Osteoblast (primary cell): ENCODE results near the gene C10orf71. TPM values are rescaled to one million over a fixed set of nuclear protein-coding genes. Genes with fewer than 3 reads are reported as not detected.
A peak's percentile ranks its signal among the peaks of the same experiment; 100 is the strongest.

Experiments
- DNase-seq: peaks from one replicate; pipeline ENCODE4 v3.0.0; 2011; ENCODE audit warnings: low spot score, mixed read lengths; ENCODE audit not compliant: insufficient read length; ENCODE audit errors: missing footprints
- H2AFZ ChIP-seq: 2 replicates; pipeline ENCODE4 v1.6.0; 2011; ENCODE audit warnings: mild to moderate bottlenecking, low read length
- H3K27ac ChIP-seq: 2 replicates; pipeline ENCODE4 v1.5.1; 2011; ENCODE audit warnings: mild to moderate bottlenecking, low read depth, low read length, moderate library complexity
- H3K27me3 ChIP-seq: 2 replicates; pipeline ENCODE4 v1.6.0; 2012; ENCODE audit warnings: mild to moderate bottlenecking, control low read depth, inconsistent platforms, low read length, moderate library complexity; ENCODE audit not compliant: insufficient read depth
- H3K36me3 ChIP-seq: 2 replicates; pipeline ENCODE4 v1.5.1; 2011; ENCODE audit warnings: mild to moderate bottlenecking, low read length, control low read depth, moderate library complexity; ENCODE audit not compliant: insufficient read depth
- H3K4me1 ChIP-seq: 2 replicates; pipeline ENCODE4 v1.5.1; 2011; ENCODE audit warnings: mild to moderate bottlenecking, low read length, control low read depth, moderate library complexity; ENCODE audit not compliant: insufficient read depth
- H3K4me2 ChIP-seq: 2 replicates; pipeline ENCODE4 v1.6.0; 2011; ENCODE audit warnings: mild to moderate bottlenecking, low read length; ENCODE audit not compliant: insufficient read depth
- H3K4me3 ChIP-seq: fragments of 200-600 bp; sonication (generic); 3 replicates; pipeline ENCODE4 v1.5.1; 2012; ENCODE audit warnings: mild to moderate bottlenecking, low read length, inconsistent platforms; ENCODE audit not compliant: insufficient read depth
- H3K79me2 ChIP-seq: 2 replicates; pipeline ENCODE4 v1.6.0; 2012; ENCODE audit warnings: mild to moderate bottlenecking, low read length, control low read depth, inconsistent platforms; ENCODE audit not compliant: insufficient read depth
- H3K9me3 ChIP-seq: 2 replicates; pipeline ENCODE4 v1.5.1; 2011; ENCODE audit warnings: low read depth, low read length, control low read depth
- H4K20me1 ChIP-seq: 2 replicates; pipeline ENCODE4 v1.6.0; 2012; ENCODE audit warnings: mild to moderate bottlenecking, low read length, control low read depth; ENCODE audit not compliant: insufficient read depth
- CTCF ChIP-seq: IDR thresholded peaks from 2 replicates; pipeline ENCODE4 v1.5.1; 2011; ENCODE audit warnings: mild to moderate bottlenecking, low read depth, low read length, moderate library complexity; ENCODE audit errors: extremely low read depth
- total RNA-seq: library from RNA; depleted of rRNA; stranded (reverse); fragments of >200 nt; gene quantifications from 2 replicates; pipeline ENCODE4 v1.2.3, GENCODE V29; 2012

The C10orf71 gene
- total RNA-seq, 1 donor: not detected

GRCh38 chr10:49368256-49368655 is 69.3 kb downstream of the C10orf71 start:
- Histone ChIP-seq H3K27ac (no peak overlapping the region), H4K20me1 (no peaks in the 10 kb centered on the region), H3K4me1 (no peaks in the 10 kb centered on the region), H3K4me3 (no peak overlapping the region), H3K27me3 (peaks cover 15% of the 10 kb centered on the region), H3K4me2 (no peak overlapping the region), H3K79me2 (no peaks in the 10 kb centered on the region), H3K36me3 (no peaks in the 10 kb centered on the region), H2AFZ (no peak overlapping the region), H3K9me3 (no peaks in the 10 kb centered on the region)
- DNase-seq: no peak
- no peak for TF ChIP-seq CTCF

GRCh38 chr10:49369216-49370162 is 70.5 kb downstream of the C10orf71 start:
- H4K20me1 ChIP-seq: no peaks in the 10 kb centered on the region
- H3K27ac ChIP-seq: no peak overlapping the region
- H2AFZ ChIP-seq: no peak overlapping the region
- peaks cover 17% of the 10 kb centered on the region for H3K27me3 ChIP-seq
- H3K4me1 ChIP-seq: no peaks in the 10 kb centered on the region
- no peak overlapping the region for H3K4me3 ChIP-seq
- H3K79me2 ChIP-seq: no peaks in the 10 kb centered on the region
- no peak overlapping the region for H3K4me2 ChIP-seq
- H3K36me3 ChIP-seq: no peaks in the 10 kb centered on the region
- no peaks in the 10 kb centered on the region for H3K9me3 ChIP-seq
- peak; percentile 58 for DNase-seq
- TF ChIP-seq CTCF: no peak

- Histone ChIP-seq H3K4me3 (no peak overlapping the region), H3K36me3 (no peaks in the 10 kb centered on the region), H2AFZ (no peak overlapping the region), H3K4me2 (no peak overlapping the region), H3K27me3 (peaks cover 19% of the 10 kb centered on the region), H4K20me1 (no peaks in the 10 kb centered on the region), H3K79me2 (no peaks in the 10 kb centered on the region), H3K27ac (no peak overlapping the region), H3K9me3 (no peaks in the 10 kb centered on the region), H3K4me1 (no peaks in the 10 kb centered on the region)
- no peak for DNase-seq
- TF ChIP-seq CTCF: no peak
Measured at GRCh38 chr10:49370326-49371100, 71.5 kb downstream of the C10orf71 start.

- DNase-seq: no peak
Measured at GRCh38 chr10:49371967-49372366, 73.0 kb downstream of the C10orf71 start.

More at GRCh38 chr10:49371967-49372366, 73.0 kb downstream of the C10orf71 start:
- no peak overlapping the region for H3K4me2 ChIP-seq
- H3K27me3 ChIP-seq: peaks cover 25% of the 10 kb centered on the region
- no peaks in the 10 kb centered on the region for H3K36me3 ChIP-seq
- no peaks in the 10 kb centered on the region for H3K4me1 ChIP-seq
- no peaks in the 10 kb centered on the region for H3K9me3 ChIP-seq
- H3K79me2 ChIP-seq: no peaks in the 10 kb centered on the region
- H4K20me1 ChIP-seq: no peaks in the 10 kb centered on the region
- no peak overlapping the region for H3K4me3 ChIP-seq
- no peak overlapping the region for H3K27ac ChIP-seq
- no peak overlapping the region for H2AFZ ChIP-seq
- no peak for TF ChIP-seq CTCF
